ENCODE data around the gene TPM4. TPM values are rescaled to one million over a fixed set of nuclear protein-coding genes. Genes with fewer than 3 reads are reported as not detected.

The TPM4 gene
- total RNA-seq, 1 donor: 1,097 TPM

DNA sequence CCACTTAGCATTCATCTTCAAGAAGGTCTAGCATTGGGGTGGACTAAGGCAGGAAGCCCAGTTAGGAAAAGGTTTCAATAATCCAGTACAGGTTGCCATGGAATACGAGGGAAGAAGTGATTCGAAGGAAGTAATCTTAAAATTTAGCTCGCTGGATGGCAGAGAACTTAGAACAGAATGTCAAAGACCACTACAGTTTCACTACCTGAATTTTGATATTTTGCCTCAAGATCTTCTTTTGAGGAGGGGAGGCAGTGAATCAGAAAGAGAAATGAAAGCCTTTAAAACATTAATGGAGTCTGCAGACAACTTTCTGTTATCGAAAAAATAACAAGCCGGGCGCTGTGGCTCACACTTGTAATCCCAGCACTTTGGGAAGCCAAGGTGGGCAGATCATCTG, 28.4 kb downstream of the TPM4 start:
- TF ChIP-seq, protein P1, sequence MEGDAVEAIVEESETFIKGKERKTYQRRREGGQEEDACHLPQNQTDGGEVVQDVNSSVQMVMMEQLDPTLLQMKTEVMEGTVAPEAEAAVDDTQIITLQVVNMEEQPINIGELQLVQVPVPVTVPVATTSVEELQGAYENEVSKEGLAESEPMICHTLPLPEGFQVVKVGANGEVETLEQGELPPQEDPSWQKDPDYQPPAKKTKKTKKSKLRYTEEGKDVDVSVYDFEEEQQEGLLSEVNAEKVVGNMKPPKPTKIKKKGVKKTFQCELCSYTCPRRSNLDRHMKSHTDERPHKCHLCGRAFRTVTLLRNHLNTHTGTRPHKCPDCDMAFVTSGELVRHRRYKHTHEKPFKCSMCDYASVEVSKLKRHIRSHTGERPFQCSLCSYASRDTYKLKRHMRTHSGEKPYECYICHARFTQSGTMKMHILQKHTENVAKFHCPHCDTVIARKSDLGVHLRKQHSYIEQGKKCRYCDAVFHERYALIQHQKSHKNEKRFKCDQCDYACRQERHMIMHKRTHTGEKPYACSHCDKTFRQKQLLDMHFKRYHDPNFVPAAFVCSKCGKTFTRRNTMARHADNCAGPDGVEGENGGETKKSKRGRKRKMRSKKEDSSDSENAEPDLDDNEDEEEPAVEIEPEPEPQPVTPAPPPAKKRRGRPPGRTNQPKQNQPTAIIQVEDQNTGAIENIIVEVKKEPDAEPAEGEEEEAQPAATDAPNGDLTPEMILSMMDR (IDR thresholded peaks at IDR 0.05; ENCODE audit: insufficient read depth, low read length): no peak
- no peak for DNase-seq (ENCODE audit: low read depth)
- H3K4me3 ChIP-seq (ENCODE audit: low read depth, low read length): no peak overlapping the region

DNA sequence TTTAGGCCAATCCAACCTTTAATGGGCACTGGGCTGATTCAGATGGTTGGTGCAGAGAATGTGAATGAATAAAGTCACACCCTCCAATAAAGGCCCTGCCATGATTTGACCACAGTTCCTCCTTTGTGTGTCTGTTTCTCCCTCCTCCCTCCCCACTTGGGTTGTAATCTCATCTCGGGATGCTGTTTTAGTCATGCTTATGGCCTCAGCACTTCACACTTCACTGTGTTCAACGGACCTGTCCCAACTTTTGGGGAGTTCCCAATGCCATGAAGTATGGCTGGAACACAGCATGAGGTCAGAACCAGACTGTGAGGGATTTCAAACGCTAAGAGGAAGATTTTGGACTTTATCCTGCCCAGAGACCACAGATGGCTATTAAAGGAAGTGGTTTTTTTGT, 29.8 kb downstream of the TPM4 start:
- no peak for DNase-seq (ENCODE audit: low read depth)
- H3K4me3 ChIP-seq (ENCODE audit: low read depth, low read length): no peak overlapping the region
- TF ChIP-seq, protein P1 (IDR thresholded peaks at IDR 0.05; ENCODE audit: insufficient read depth, low read length): no peak

DNA sequence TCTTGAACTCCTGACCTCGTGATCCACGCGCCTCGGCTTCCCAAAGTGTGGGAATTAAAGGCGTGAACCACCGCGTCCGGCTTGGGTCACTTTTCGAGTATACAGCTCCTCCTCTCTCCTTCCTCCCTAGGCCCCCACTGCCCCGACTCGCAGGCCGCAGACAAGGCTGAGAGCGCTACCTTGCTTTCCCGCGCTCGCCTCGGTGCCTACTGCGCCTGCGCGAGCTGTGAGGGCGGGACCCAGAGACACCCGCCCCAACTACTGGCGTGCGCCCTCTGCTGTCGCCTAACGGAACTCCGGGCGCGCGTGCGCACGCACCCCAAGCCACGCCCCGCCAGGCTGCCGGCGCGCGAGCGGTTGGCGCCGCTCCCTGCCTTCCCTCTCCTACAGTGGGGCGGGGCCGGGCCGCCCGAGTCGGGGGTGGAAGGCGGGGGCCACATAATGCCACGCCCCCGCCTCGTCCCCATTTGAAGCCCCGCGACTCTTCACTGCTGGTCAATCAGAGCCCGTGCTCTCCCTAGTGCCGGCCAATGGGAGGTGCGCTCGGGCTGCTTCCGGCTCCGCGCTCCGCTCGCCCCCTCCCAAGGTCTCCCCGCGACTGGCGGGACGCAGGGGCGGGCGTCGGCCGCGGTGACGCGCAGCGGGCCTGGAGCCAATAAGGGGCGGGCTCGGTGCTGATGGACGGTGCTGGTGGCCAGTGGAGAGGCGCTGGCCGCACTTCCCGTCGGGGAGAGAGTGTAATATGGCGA, 35.0 kb downstream of the TPM4 start, which contains the start of gene RAB8A:
RAB8A (plus strand) TSS at position 730 of the 749 bp plus-strand sequence; CDS start at position 743, 13 bp downstream.
- peak; percentile 99 for DNase-seq (ENCODE audit: low read depth)
- TF ChIP-seq, protein P1 (IDR thresholded peaks at IDR 0.05; ENCODE audit: insufficient read depth, low read length): peak; percentile 78
- H3K4me3 ChIP-seq (ENCODE audit: low read depth, low read length): peak within 1 kb of the TSS; percentile 80

DNA sequence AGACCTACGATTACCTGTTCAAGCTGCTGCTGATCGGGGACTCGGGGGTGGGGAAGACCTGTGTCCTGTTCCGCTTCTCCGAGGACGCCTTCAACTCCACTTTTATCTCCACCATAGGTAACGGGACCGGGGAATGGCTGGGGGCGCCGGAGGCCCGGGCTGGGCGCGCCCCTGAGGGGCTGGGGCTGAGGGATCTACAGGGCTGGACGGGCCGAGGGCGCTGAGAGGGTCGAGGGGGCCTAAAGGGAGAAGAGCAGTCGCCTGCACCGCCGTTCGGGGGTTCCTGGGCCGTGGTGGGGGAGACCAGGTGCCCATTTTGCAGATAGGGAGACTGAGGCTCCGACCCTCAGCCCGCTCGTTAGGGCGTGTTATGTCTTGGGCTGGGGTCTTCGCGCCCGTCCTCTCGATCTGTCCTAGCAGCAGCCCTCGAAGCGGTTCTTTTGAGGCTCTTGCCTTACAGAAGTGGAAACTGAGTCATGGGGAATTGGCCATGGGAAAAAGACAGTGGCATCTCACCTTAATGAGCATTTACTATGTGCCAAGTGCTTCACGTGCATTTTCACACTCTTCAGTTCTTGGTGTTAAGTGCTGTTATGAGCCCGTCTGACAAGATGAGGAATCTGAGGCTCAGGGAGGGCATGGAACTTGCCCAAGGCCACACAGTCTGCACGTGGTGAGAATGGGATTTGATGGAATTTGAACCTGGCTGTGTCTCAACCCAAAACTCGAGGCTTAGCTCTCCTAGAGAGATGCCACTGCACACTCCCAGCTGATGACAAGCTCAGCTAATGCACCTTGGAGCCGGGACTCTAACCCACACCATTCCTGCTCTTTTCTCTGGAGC, 35.8 kb downstream of the TPM4 start:
- TF ChIP-seq, protein P1 (IDR thresholded peaks at IDR 0.05; ENCODE audit: insufficient read depth, low read length): no peak
- peak overlapping the region; percentile 80 for H3K4me3 ChIP-seq (ENCODE audit: low read depth, low read length)
- no peak for DNase-seq (ENCODE audit: low read depth)

DNA sequence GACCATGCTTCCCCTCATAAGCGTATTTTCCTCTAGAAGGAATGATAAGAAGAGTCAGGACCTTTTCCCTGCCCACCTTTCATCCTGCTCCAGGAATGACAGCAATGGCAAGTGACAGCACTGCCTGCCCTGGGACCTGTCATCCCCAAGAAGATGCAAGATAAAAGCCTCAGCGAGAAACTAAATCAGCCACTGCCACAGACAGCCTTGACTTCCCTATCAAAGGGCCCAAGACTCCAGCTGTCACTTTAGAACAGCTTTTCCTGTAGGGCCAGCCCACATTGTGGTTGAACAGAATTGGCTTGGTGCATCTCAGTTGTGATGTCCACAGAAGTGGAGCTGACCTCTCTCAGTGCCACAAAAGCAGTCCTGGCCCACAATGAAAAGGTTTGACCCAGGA, 36.5 kb downstream of the TPM4 start:
- peak overlapping the region; percentile 80 for H3K4me3 ChIP-seq (ENCODE audit: low read depth, low read length)
- TF ChIP-seq, protein P1 (IDR thresholded peaks at IDR 0.05; ENCODE audit: insufficient read depth, low read length): no peak
- DNase-seq (ENCODE audit: low read depth): no peak

DNA sequence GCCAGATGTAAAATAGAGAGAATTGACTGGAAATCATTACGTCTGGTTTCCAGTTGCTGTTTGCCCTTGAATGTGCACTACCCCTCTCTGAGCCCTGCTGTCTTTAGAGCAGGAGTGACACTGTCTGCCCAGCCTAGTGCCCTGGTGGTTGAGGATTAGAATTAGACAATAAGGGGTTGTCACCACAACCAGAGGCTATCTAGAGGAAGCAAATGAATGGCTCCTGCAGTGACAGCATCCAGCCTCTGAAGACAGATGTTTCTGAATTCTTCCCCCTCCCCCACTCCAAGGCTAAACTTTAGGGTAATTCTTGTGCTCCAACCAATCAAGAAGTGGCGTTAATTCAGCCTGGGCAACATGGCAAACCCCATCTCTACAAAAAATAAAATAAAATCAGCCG, 37.4 kb downstream of the TPM4 start:
- TF ChIP-seq, protein P1 (IDR thresholded peaks at IDR 0.05; ENCODE audit: insufficient read depth, low read length): no peak
- H3K4me3 ChIP-seq (ENCODE audit: low read depth, low read length): no peak overlapping the region
- DNase-seq (ENCODE audit: low read depth): no peak
